H1 (cell line): ENCODE results near the gene PDC. TPM values are rescaled to one million over a fixed set of nuclear protein-coding genes. Genes with fewer than 3 reads are reported as not detected.

Experiments
- CTCF ChIA-PET: fragments of 300-600 bp; sonication (Branson Sonifier 250); formaldehyde crosslinking; loops from one replicate; lab custom pipeline; 2021; ENCODE audit not compliant: partially characterized antibody; lab: Charles Lee
- POLR2A ChIA-PET: fragments of 300-600 bp; sonication (Branson Sonifier 250); formaldehyde crosslinking; loops from one replicate; lab custom pipeline; 2021; ENCODE audit warnings: inconsistent platforms; ENCODE audit not compliant: partially characterized antibody; lab: Charles Lee
- DNase-seq, 2 experiments: peaks; one replicate each; pipeline versions ENCODE4 v3.0.0 to v3.0.0-alpha.2; 2010 to 2022; ENCODE audit warnings: low spot score in 2 of 2, low read depth in 1 of 2, mixed read lengths in 1 of 2
- FAIRE-seq: peaks from 2 replicates; lab custom pipeline; 2011; peaks lifted over from hg19 to GRCh38; lab: Jason Lieb, UNC
- H2AFZ ChIP-seq: 2 replicates; pipeline ENCODE4 v1.8.1; 2012; ENCODE audit warnings: low read length, inconsistent platforms
- H2AK5ac ChIP-seq: 2 replicates; pipeline ENCODE4 v1.6.1; 2013; ENCODE audit warnings: low read depth, low read length
- H2BK120ac ChIP-seq: replicated peaks from 2 replicates; pipeline ENCODE3; 2013; ENCODE audit warnings: low read depth, low read length, inconsistent platforms
- H2BK12ac ChIP-seq: 2 replicates; pipeline ENCODE4 v1.6.1; 2013; ENCODE audit warnings: low read depth, low read length
- H2BK15ac ChIP-seq: 2 replicates; pipeline ENCODE4 v1.6.1; 2013; ENCODE audit warnings: low read length
- H2BK20ac ChIP-seq: 2 replicates; pipeline ENCODE4 v1.6.1; 2013; ENCODE audit warnings: low read length
- H2BK5ac ChIP-seq: 2 replicates; pipeline ENCODE4 v1.6.1; 2013; ENCODE audit warnings: low read depth, low read length
- H3K14ac ChIP-seq: 2 replicates; pipeline ENCODE4 v1.6.1; 2013; ENCODE audit warnings: inconsistent platforms; ENCODE audit not compliant: insufficient read length
- H3K18ac ChIP-seq: 2 replicates; pipeline ENCODE4 v1.6.1; 2013; ENCODE audit warnings: low read length; ENCODE audit errors: extremely low read depth
- H3K23ac ChIP-seq: 2 replicates; pipeline ENCODE4 v1.6.1; 2013; ENCODE audit warnings: inconsistent platforms; ENCODE audit not compliant: insufficient read length
- H3K23me2 ChIP-seq: 2 replicates; pipeline ENCODE4 v1.6.1; 2013; ENCODE audit warnings: low read depth, low read length
- H3K27ac ChIP-seq: 2 replicates; pipeline ENCODE4 v1.6.1; 2011; ENCODE audit warnings: low read depth, low read length, inconsistent platforms
- H3K27me3 ChIP-seq, 4 experiments: replicated peaks in 1 of 4; 1 replicate in 1 of 4; 2 replicates in 3 of 4; pipeline versions ENCODE4 v1.6.1 to v1.8.1; 2011 to 2013; ENCODE audit warnings: low read length in 3 of 4, mild to moderate bottlenecking in 3 of 4, inconsistent platforms in 2 of 4, mixed read lengths in 2 of 4, moderate library complexity in 1 of 4; ENCODE audit not compliant: control insufficient read depth in 3 of 4, insufficient read depth in 3 of 4; ENCODE audit errors: extremely low read depth in 1 of 4
- H3K36me3 ChIP-seq, 4 experiments: 2 replicates each; pipeline versions ENCODE4 v1.6.1 to v1.8.1; 2011 to 2013; ENCODE audit warnings: mild to moderate bottlenecking in 4 of 4, low read length in 3 of 4, moderate library complexity in 2 of 4, control low read depth in 1 of 4, inconsistent platforms in 1 of 4; ENCODE audit not compliant: insufficient read depth in 4 of 4, control insufficient read depth in 2 of 4
- H3K4ac ChIP-seq: replicated peaks from 2 replicates; pipeline ENCODE3; 2013; ENCODE audit warnings: low read length, low read depth, mixed read lengths, inconsistent platforms; ENCODE audit not compliant: insufficient read length
- H3K4me1 ChIP-seq, 4 experiments: replicated peaks in 1 of 4; 1 replicate in 1 of 4; 2 replicates in 3 of 4; pipeline versions ENCODE4 v1.6.1 to v1.8.1; 2011 to 2013; ENCODE audit warnings: low read length in 3 of 4, inconsistent platforms in 2 of 4, mixed read lengths in 1 of 4; ENCODE audit not compliant: insufficient read depth in 4 of 4, control insufficient read depth in 3 of 4
- H3K4me2 ChIP-seq, 2 experiments: 2 replicates each; pipeline versions ENCODE4 v1.6.1 to v1.8.1; 2011 to 2013; ENCODE audit warnings: low read depth in 2 of 2, low read length in 2 of 2, control low read depth in 1 of 2, inconsistent platforms in 1 of 2, mild to moderate bottlenecking in 1 of 2; ENCODE audit not compliant: insufficient read depth in 1 of 2
- H3K4me3 ChIP-seq, 4 experiments: fragments of 200-600, 300-600 bp in 1 of 4; sonication (generic), shearing (Covaris generic), sonication (Bioruptor Twin) in 1 of 4; 2 replicates each; pipeline versions ENCODE4 v1.5.1 to v1.8.1; 2011 to 2016; ENCODE audit warnings: low read length in 4 of 4, low read depth in 3 of 4, control low read depth in 2 of 4, inconsistent platforms in 2 of 4, mild to moderate bottlenecking in 2 of 4, mixed read lengths in 1 of 4, moderate library complexity in 1 of 4; ENCODE audit not compliant: insufficient read depth in 2 of 4; ENCODE audit errors: extremely low read depth in 1 of 4
- H3K56ac ChIP-seq: replicated peaks from 2 replicates; pipeline ENCODE3; 2013; ENCODE audit warnings: low read depth, mild to moderate bottlenecking, mixed read lengths, low read length, inconsistent platforms; ENCODE audit not compliant: insufficient read length
- H3K79me1 ChIP-seq: 2 replicates; pipeline ENCODE4 v1.6.1; 2013; ENCODE audit warnings: low read depth, low read length, control low read depth
- H3K79me2 ChIP-seq, 2 experiments: 2 replicates each; pipeline versions ENCODE4 v1.6.1 to v1.8.1; 2012 to 2013; ENCODE audit warnings: low read length in 2 of 2, mild to moderate bottlenecking in 2 of 2, inconsistent platforms in 1 of 2; ENCODE audit not compliant: insufficient read depth in 2 of 2, control insufficient read depth in 1 of 2
- H3K9ac ChIP-seq, 4 experiments: replicated peaks in 1 of 4; 1 replicate in 1 of 4; 2 replicates in 3 of 4; pipeline versions ENCODE4 v1.6.1 to v1.8.1; 2011 to 2013; ENCODE audit warnings: low read depth in 3 of 4, low read length in 3 of 4, control low read depth in 2 of 4, mild to moderate bottlenecking in 2 of 4, moderate library complexity in 2 of 4, inconsistent platforms in 1 of 4; ENCODE audit errors: extremely low read depth in 1 of 4
- H3K9me3 ChIP-seq, 2 experiments: 2 replicates each; pipeline versions ENCODE4 v1.6.1 to v1.8.1; 2012 to 2013; ENCODE audit warnings: mild to moderate bottlenecking in 2 of 2, moderate library complexity in 2 of 2, control low read depth in 1 of 2, inconsistent platforms in 1 of 2, low read depth in 1 of 2, low read length in 1 of 2, mixed read lengths in 1 of 2; ENCODE audit not compliant: insufficient read depth in 2 of 2
- H4K20me1 ChIP-seq, 2 experiments: replicated peaks in 1 of 2; 2 replicates each; pipeline versions ENCODE3 to v1.8.1; 2011 to 2013; ENCODE audit warnings: inconsistent platforms in 2 of 2, low read length in 2 of 2, mild to moderate bottlenecking in 1 of 2; ENCODE audit not compliant: insufficient read depth in 2 of 2, control insufficient read depth in 1 of 2
- H4K5ac ChIP-seq: 2 replicates; pipeline ENCODE4 v1.6.1; 2013; ENCODE audit warnings: low read length, low read depth, mixed read lengths, inconsistent platforms; ENCODE audit not compliant: insufficient read length
- H4K8ac ChIP-seq: 2 replicates; pipeline ENCODE4 v1.8.0; 2013; ENCODE audit warnings: mild to moderate bottlenecking, moderate library complexity, low read length, inconsistent platforms; ENCODE audit not compliant: insufficient read depth; ENCODE audit errors: extremely low read depth
- H4K91ac ChIP-seq: replicated peaks from 2 replicates; pipeline ENCODE3; 2013; ENCODE audit warnings: low read length, mixed read lengths, inconsistent platforms; ENCODE audit not compliant: insufficient read length
- ASH2L ChIP-seq: fragments of 200-600, 300-600 bp; sonication (generic); IDR thresholded peaks from one replicate; pipeline ENCODE4 v1.7.1; 2017; ENCODE audit warnings: low read length
- CEBPB ChIP-seq: IDR thresholded peaks from 2 replicates; pipeline ENCODE4 v1.6.1; 2012; ENCODE audit warnings: low read depth, low read length
- FOSL1 ChIP-seq: IDR thresholded peaks from 2 replicates; pipeline ENCODE4 v1.6.1; 2011; ENCODE audit warnings: mild to moderate bottlenecking, low read depth, low read length, moderate library complexity; ENCODE audit not compliant: insufficient read depth
- JUN ChIP-seq: IDR thresholded peaks from 2 replicates; pipeline ENCODE4 v1.6.1; 2011; ENCODE audit warnings: low read depth, mild to moderate bottlenecking, improper control_type of control experiment, low read length
- NANOG ChIP-seq: IDR thresholded peaks from 2 replicates; pipeline ENCODE4 v1.6.1; 2011; ENCODE audit warnings: low read length, low read depth, mild to moderate bottlenecking, inconsistent platforms; ENCODE audit not compliant: insufficient read depth, poor library complexity, severe bottlenecking
- POLR2AphosphoS5 ChIP-seq: IDR thresholded peaks from 2 replicates; pipeline ENCODE4 v1.6.1; 2011; ENCODE audit warnings: low read depth, low read length
- SIN3A ChIP-seq, 2 experiments: IDR thresholded peaks in 1 of 2; conservative IDR thresholded peaks in 1 of 2; 2 replicates each; pipeline ENCODE4 v1.6.1; 2011 to 2012; ENCODE audit warnings: low read length in 2 of 2, improper control_type of control experiment in 1 of 2, low read depth in 1 of 2, mild to moderate bottlenecking in 1 of 2
- TCF12 ChIP-seq: IDR thresholded peaks from 2 replicates; pipeline ENCODE4 v1.6.1; 2011; ENCODE audit warnings: low read depth, mild to moderate bottlenecking, low read length
- TEAD4 ChIP-seq: IDR thresholded peaks from 2 replicates; pipeline ENCODE4 v1.6.1; 2012; ENCODE audit warnings: low read depth, low read length, inconsistent platforms, mixed read lengths
- ZNF274 ChIP-seq: IDR thresholded peaks from 2 replicates; pipeline ENCODE4 v1.7.0; 2012; ENCODE audit warnings: low read length, borderline replicate concordance; ENCODE audit errors: extremely low read depth
- polyA plus RNA-seq, 7 experiments: library from polyadenylated mRNA; depleted of rRNA in 3 of 7; stranded (reverse) in 5 of 7; unstranded in 2 of 7; fragments of >200 nt in 5 of 7; fragments of 200-250 nt in 2 of 7; gene quantifications; 1 replicate in 5 of 7; 2 replicates in 1 of 7; 4 replicates in 1 of 7; pipeline versions ENCODE4 v1.2.1 to v1.2.3, GENCODE V29; 2011 to 2013; ENCODE audit warnings: missing spikeins in 2 of 7, mixed read lengths in 2 of 7
- total RNA-seq: library from RNA; stranded (reverse); fragmentation: NEBNext Ultra II Directional; extraction: Animal tissue kit (Norgen Biotek cat#: 25700); gene quantifications from 2 replicates; pipeline ENCODE4 v1.2.1, GENCODE V29; 2021
- TF ChIP-seq, protein P1 (sequence below), 3 experiments: IDR thresholded peaks; 1 replicate in 2 of 3; 2 replicates in 1 of 3; pipeline versions ENCODE4 v1.5.1 to v1.6.1; 2011; ENCODE audit warnings: low read length in 3 of 3, mild to moderate bottlenecking in 3 of 3, inconsistent platforms in 2 of 3, low read depth in 1 of 3, moderate library complexity in 1 of 3; ENCODE audit not compliant: insufficient read depth in 1 of 3; ENCODE audit errors: control extremely low read depth in 1 of 3
- TF ChIP-seq, protein P2 (sequence below): IDR thresholded peaks from 2 replicates; pipeline ENCODE4 v1.6.1; 2011; ENCODE audit warnings: low read length, improper control_type of control experiment

PDC gene
- total and polyA plus RNA-seq, 2 of the 8 experiments (the other 6 are each of a cell fraction or from before 2014, with no cell fraction given) = not detected

DNA sequence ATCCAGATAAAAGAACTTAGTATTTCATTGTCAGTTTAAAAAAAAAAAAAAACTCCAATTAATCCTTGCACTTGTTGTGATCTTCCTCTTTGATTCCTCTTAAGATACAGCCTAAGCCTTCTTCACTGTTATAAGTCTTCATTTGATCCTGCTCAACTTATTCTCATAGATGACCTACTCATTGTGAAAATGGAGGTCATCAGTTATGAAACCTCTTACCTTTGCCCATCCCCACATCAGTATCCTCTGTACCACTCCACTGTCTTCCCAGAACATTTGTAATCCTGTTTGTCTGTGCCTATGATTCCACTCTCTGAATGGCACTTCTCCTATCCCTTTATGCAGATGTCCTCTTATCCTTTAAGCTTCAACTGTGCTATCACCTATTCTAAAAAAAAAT, 57.3 kb downstream of the PDC start:
- H3K79me2 ChIP-seq = no peaks in the 10 kb centered on the region
- H2AK5ac ChIP-seq = no peak overlapping the region
- H3K4me2 ChIP-seq = no peak overlapping the region
- H3K4ac ChIP-seq = no peak overlapping the region
- H3K27me3 ChIP-seq = no peaks in the 10 kb centered on the region
- H2BK5ac ChIP-seq = no peak overlapping the region
- H2BK12ac ChIP-seq = no peak overlapping the region
- H3K23ac ChIP-seq = no peak overlapping the region
- no peaks in the 10 kb centered on the region for H3K79me1 ChIP-seq
- H2BK120ac ChIP-seq = no peak overlapping the region
- H3K9me3 ChIP-seq = no peaks in the 10 kb centered on the region
- H3K23me2 ChIP-seq = no peaks in the 10 kb centered on the region
- H3K9ac ChIP-seq = no peak overlapping the region
- no peak overlapping the region for H2BK15ac ChIP-seq
- no peak overlapping the region for H4K5ac ChIP-seq
- POLR2A ChIA-PET = no interaction called here
- TF ChIP-seq, protein P1, sequence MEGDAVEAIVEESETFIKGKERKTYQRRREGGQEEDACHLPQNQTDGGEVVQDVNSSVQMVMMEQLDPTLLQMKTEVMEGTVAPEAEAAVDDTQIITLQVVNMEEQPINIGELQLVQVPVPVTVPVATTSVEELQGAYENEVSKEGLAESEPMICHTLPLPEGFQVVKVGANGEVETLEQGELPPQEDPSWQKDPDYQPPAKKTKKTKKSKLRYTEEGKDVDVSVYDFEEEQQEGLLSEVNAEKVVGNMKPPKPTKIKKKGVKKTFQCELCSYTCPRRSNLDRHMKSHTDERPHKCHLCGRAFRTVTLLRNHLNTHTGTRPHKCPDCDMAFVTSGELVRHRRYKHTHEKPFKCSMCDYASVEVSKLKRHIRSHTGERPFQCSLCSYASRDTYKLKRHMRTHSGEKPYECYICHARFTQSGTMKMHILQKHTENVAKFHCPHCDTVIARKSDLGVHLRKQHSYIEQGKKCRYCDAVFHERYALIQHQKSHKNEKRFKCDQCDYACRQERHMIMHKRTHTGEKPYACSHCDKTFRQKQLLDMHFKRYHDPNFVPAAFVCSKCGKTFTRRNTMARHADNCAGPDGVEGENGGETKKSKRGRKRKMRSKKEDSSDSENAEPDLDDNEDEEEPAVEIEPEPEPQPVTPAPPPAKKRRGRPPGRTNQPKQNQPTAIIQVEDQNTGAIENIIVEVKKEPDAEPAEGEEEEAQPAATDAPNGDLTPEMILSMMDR (IDR thresholded peaks at IDR 0.05; ENCODE audit: control extremely low read depth in 1 of 3, insufficient read depth in 1 of 3, low read depth in 1 of 3, low read length in 3 of 3) = no peak
- TF ChIP-seq, protein P2, sequence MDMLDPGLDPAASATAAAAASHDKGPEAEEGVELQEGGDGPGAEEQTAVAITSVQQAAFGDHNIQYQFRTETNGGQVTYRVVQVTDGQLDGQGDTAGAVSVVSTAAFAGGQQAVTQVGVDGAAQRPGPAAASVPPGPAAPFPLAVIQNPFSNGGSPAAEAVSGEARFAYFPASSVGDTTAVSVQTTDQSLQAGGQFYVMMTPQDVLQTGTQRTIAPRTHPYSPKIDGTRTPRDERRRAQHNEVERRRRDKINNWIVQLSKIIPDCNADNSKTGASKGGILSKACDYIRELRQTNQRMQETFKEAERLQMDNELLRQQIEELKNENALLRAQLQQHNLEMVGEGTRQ = no peak
- TF ChIP-seq TCF12 (no peak), CEBPB (no peak), ZNF274 (no peak), JUN (no peak), NANOG (no peak), POLR2AphosphoS5 (no peak), ASH2L (no peak), SIN3A (conservative IDR thresholded peaks at IDR 0.05 in 1 of 2, IDR thresholded peaks at IDR 0.05 in 1 of 2; ENCODE audit: low read depth in 1 of 2, low read length in 2 of 2) (no peak), TEAD4 (no peak), FOSL1 (no peak)
- TF ChIP-seq, all 59 proteins: peak for 0
- no peak overlapping the region for H4K91ac ChIP-seq
- DNase-seq (no peak), FAIRE-seq (no peak)
- no peak overlapping the region for H3K56ac ChIP-seq
- H3K14ac ChIP-seq = no peak overlapping the region
- no peak overlapping the region for H3K4me3 ChIP-seq
- no peaks in the 10 kb centered on the region for H3K4me1 ChIP-seq
- H2AFZ ChIP-seq = no peak overlapping the region
- H3K18ac ChIP-seq = no peak overlapping the region
- CTCF ChIA-PET = interaction anchor here (0.6 to 1.6 kb wide), 14 partner anchors 8 to 402 kb away, joined by 3 to 8 read pairs (median 4); partner anchors contain the start of gene TPR
- no peak overlapping the region for H3K27ac ChIP-seq
- peaks cover 0 to 47% (median 15%) of the 10 kb centered on the region in 4 experiments; a peak in 4 of 8 replicates for H3K36me3 ChIP-seq
- H4K20me1 ChIP-seq = peaks cover 0 to 1% of the 10 kb centered on the region in 2 experiments
- no peak overlapping the region for H2BK20ac ChIP-seq
- no peak overlapping the region for H4K8ac ChIP-seq
